ENCODE measurements around the gene LENG8.

- no peak for TF ChIP-seq CTCF (IDR thresholded peaks at IDR 0.05)
- TF ChIP-seq EZH2phosphoT487 (IDR thresholded peaks at IDR 0.05), result no peak
These were observed 30.7 kb upstream of the LENG8 start for GRCh38 chr19:54418030-54418929.
